MM.1S (cell line): ENCODE measurements around the gene SALL4.

Source experiments
- EZH2 ChIP-seq: fragments of 300-600 bp; sonication (generic); optimal IDR thresholded peaks from 2 replicates; pipeline ENCODE3; 2017; ENCODE audit warnings: low read depth, mild to moderate bottlenecking, antibody characterized with exemption, low read length, mixed read lengths
- EZH2phosphoT487 ChIP-seq: fragments of 300-600 bp; sonication (generic); IDR thresholded peaks from 2 replicates; pipeline ENCODE4 v1.6.1; 2018; ENCODE audit warnings: antibody characterized with exemption, low read length
- TF ChIP-seq, protein P1 (sequence below): fragments of 300-600 bp; sonication (generic); IDR thresholded peaks from 2 replicates; pipeline ENCODE4 v1.5.1; 2016; ENCODE audit warnings: antibody characterized with exemption, low read length, mixed read lengths

DNA sequence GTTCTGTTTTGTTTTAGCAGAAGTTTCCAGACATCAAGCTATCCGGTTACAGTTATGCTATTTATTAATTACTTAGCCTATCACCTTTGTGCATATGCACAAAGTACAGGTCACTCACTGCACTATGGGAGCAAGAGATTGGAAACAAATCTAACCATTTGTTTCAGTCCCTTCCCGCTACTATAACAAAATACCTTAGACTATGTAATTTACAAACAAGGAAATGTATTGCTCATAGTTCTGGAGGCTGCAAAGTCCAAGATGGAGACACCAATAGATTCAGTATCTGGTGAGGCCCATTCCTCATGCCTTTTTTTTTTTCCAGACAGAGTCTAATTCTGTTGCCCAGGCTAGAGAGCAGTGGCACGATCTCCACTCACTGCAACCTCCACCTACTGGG lies 69.3 kb downstream of the SALL4 start:
- no peak for TF ChIP-seq EZH2
- TF ChIP-seq, protein P1, sequence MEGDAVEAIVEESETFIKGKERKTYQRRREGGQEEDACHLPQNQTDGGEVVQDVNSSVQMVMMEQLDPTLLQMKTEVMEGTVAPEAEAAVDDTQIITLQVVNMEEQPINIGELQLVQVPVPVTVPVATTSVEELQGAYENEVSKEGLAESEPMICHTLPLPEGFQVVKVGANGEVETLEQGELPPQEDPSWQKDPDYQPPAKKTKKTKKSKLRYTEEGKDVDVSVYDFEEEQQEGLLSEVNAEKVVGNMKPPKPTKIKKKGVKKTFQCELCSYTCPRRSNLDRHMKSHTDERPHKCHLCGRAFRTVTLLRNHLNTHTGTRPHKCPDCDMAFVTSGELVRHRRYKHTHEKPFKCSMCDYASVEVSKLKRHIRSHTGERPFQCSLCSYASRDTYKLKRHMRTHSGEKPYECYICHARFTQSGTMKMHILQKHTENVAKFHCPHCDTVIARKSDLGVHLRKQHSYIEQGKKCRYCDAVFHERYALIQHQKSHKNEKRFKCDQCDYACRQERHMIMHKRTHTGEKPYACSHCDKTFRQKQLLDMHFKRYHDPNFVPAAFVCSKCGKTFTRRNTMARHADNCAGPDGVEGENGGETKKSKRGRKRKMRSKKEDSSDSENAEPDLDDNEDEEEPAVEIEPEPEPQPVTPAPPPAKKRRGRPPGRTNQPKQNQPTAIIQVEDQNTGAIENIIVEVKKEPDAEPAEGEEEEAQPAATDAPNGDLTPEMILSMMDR, result no peak
- no peak for TF ChIP-seq EZH2phosphoT487
